Heart left ventricle (tissue), 16 donors: ENCODE results near the gene DYSF. TPM values are rescaled to one million over a fixed set of nuclear protein-coding genes. Genes with fewer than 3 reads are reported as not detected.
A peak's percentile ranks its signal among the peaks of the same experiment; 100 is the strongest.
"Not testable (repeated sequence)": the region's sequence is repeated elsewhere in the genome, so short reads cannot be mapped to it uniquely, and the experiment has no call there.

Experiments
- ATAC-seq, 4 donors: fragments of 200-7000 bp; cut with Tn5 transposase; one replicate each; pipeline ENCODE4 v1.9.1; 2020 to 2022; ENCODE audit warnings: moderate library complexity in 4 of 4, mild to moderate bottlenecking in 3 of 4, moderate number of reproducible peaks in 1 of 4
- DNase-seq, 5 donors: peaks; one replicate each; pipeline ENCODE4 v3.0.0-alpha.2; 2020
- H3K27ac ChIP-seq, 12 donors: fragments of 200-600 bp; sonication (generic) in 4 of 12; one replicate each; pipeline versions ENCODE4 v1.5.0 to v1.8.0; 2016 to 2022; ENCODE audit warnings: mild to moderate bottlenecking in 2 of 12
- H3K27me3 ChIP-seq, 9 donors: fragments of 200-600 bp; sonication (generic) in 2 of 9; one replicate each; pipeline versions ENCODE4 v1.5.1 to v1.8.0; 2016 to 2022; ENCODE audit warnings: mild to moderate bottlenecking in 3 of 9
- H3K36me3 ChIP-seq, 9 donors: fragments of 200-600 bp; sonication (generic) in 2 of 9; one replicate each; pipeline versions ENCODE4 v1.5.0 to v1.8.0; 2018 to 2022; ENCODE audit warnings: mild to moderate bottlenecking in 2 of 9
- H3K4me1 ChIP-seq, 12 donors: fragments of 200-600 bp; sonication (generic) in 4 of 12; one replicate each; pipeline versions ENCODE4 v1.5.0 to v1.8.0; 2016 to 2022; ENCODE audit warnings: mild to moderate bottlenecking in 3 of 12
- H3K4me3 ChIP-seq, 12 donors: fragments of 200-600 bp; sonication (generic) in 4 of 12; one replicate each; pipeline versions ENCODE4 v1.5.0 to v1.8.0; 2017 to 2022; ENCODE audit warnings: mild to moderate bottlenecking in 9 of 12, moderate library complexity in 4 of 12
- H3K9me3 ChIP-seq, 12 donors: fragments of 200-600 bp; sonication (generic) in 4 of 12; one replicate each; pipeline versions ENCODE4 v1.5.0 to v1.8.0; 2016 to 2022; ENCODE audit warnings: mild to moderate bottlenecking in 1 of 12
- CTCF ChIP-seq, 12 donors: fragments of 200-600 bp; sonication (generic) in 4 of 12; IDR thresholded peaks; one replicate each; pipeline versions ENCODE4 v1.5.0 to v1.8.0; 2018 to 2022; ENCODE audit warnings: antibody characterized with exemption in 12 of 12, mild to moderate bottlenecking in 5 of 12
- POLR2A ChIP-seq, 2 donors: fragments of 450-650 bp; IDR thresholded peaks; one replicate each; pipeline ENCODE4 v1.6.1; 2017; ENCODE audit warnings: antibody characterized with exemption in 2 of 2, mild to moderate bottlenecking in 2 of 2, moderate library complexity in 2 of 2
- WGBS, 4 donors: extraction: QIAGEN DNeasy Blood & Tissue Kit in 2 of 4; methylation state at CpG; one replicate each; pipeline versions ENCODE4 v1.1.5 to v1.1.7; 2013 to 2018; 5-methylcytosine and 5-hydroxymethylcytosine counted together
- intact Hi-C, 10 donors: fragments of 100-400 bp; cut with DNase I; formaldehyde crosslinking; loops; one replicate each; pipeline versions ENCODE4 v1.11.1 to v1.14.2; 2022
- polyA plus RNA-seq, 2 donors: library from polyadenylated mRNA; stranded (reverse); fragments of 200-250 nt; gene quantifications; one replicate each; pipeline ENCODE4 v1.2.3, GENCODE V29; 2013
- total RNA-seq, 9 donors: library from RNA; depleted of rRNA in 2 of 9; stranded (reverse); fragments of >200 nt in 2 of 9; fragmentation: NEBNext Ultra II Directional in 3 of 9; extraction: Animal tissue kit (Norgen Biotek cat#: 25700) in 3 of 9; gene quantifications; one replicate each; pipeline versions ENCODE4 v1.1.0 to v1.2.4, GENCODE V29; 2016 to 2023
- donor health status: ischemic (EF 13 %, LVEDD 7.1; RV severe dilation, severe dysfunction).
- donor health status: healthy with polysubstance abuse.
- donor health status: DM: no; HTN: yes; CAD: no.
- donor health status: DM: no; HTN: no; CAD: no.
- donor health status: ischemic (EF 25% LVEDD 6.9; RV normal size, moderate dysfunction).
- donor health status: ischemic (EF 25% LVEDD 5.7; RV mildly dilated, moderate dysfunction).
- donor health status: healthy.
- donor health status: DM: yes; HTN: yes; CAD: no.
- donor health status: ischemic (EF 35%, LVEDD 5.7; RV mildly dilated, moderate dysfunction).
- donor health status: nonischemic (EF 11% LVEDD 7.7; RV severe dilation, severe dysfunction).
- donor health status: DM: yes; HTN: yes; CAD: no.
- donor health status: PGD.
- donor health status: ischemic (EF 29% LVEDD 5.4; RV normal size, mild dysfunction).
- donor health status: nonischemic (EF 23%, LVEDD 6.1; RV moderate dilation, normal function).

Gene DYSF
- total and polyA plus RNA-seq, 11 donors, result 25.5 to 99.9 (median 78.6) TPM

GRCh38 chr2:71484354-71484753, 31.0 kb downstream of the DYSF start:
- H3K27ac ChIP-seq, result no peak overlapping the region
- H3K4me1 ChIP-seq, result peaks cover 0 to 10% (median 0%) of the 10 kb centered on the region in 12 donors
- WGBS, 4 donors, result 95 to 97% (median 96%) methylated on average over 2 of the region's 2 CpGs
- no peak for DNase-seq
- no peaks in the 10 kb centered on the region for H3K27me3 ChIP-seq
- TF ChIP-seq CTCF (IDR thresholded peaks at IDR 0.05), result no peak
- TF ChIP-seq POLR2A (IDR thresholded peaks at IDR 0.05), result no peak
- peaks cover 0 to 39% (median 22%) of the 10 kb centered on the region in 9 donors for H3K36me3 ChIP-seq
- no peaks in the 10 kb centered on the region for H3K9me3 ChIP-seq
- no peak overlapping the region for H3K4me3 ChIP-seq
- intact Hi-C loops, result no loop called here
- no peak for ATAC-seq

GRCh38 chr2:71486881-71487640, 33.7 kb downstream of the DYSF start:
- Histone ChIP-seq H3K9me3 (no peaks in the 10 kb centered on the region), H3K36me3 (peaks cover 0 to 40% (median 18%) of the 10 kb centered on the region in 9 donors), H3K4me3 (no peak overlapping the region), H3K27ac (no peak overlapping the region), H3K27me3 (no peaks in the 10 kb centered on the region), H3K4me1 (peaks cover 0 to 15% (median 4%) of the 10 kb centered on the region in 12 donors)
- intact Hi-C loops, result no loop called here
- 72 to 81% (median 78%) methylated on average over 10 to 11 of the region's 11 CpGs for WGBS, 4 donors
- TF ChIP-seq CTCF (IDR thresholded peaks at IDR 0.05) (no peak), POLR2A (IDR thresholded peaks at IDR 0.05) (no peak)
- ATAC-seq (no peak), DNase-seq (no peak)

- ATAC-seq, H3K4me3 ChIP-seq, intact Hi-C loops, H3K27me3 ChIP-seq, DNase-seq, H3K9me3 ChIP-seq: not testable (repeated sequence)
- WGBS, 4 donors, result 84 to 92% (median 90%) methylated on average over 3 of the region's 3 CpGs
- H3K27ac ChIP-seq, result peak overlapping the region in 9 of 12 donors; percentile 4 to 57 (median 36)
- peaks cover 0 to 23% (median 8%) of the 10 kb centered on the region in 12 donors for H3K4me1 ChIP-seq
- peaks cover 0 to 23% (median 7%) of the 10 kb centered on the region in 9 donors for H3K36me3 ChIP-seq
Measured at GRCh38 chr2:71491551-71491950, 38.2 kb downstream of the DYSF start.

- H3K27ac ChIP-seq, result peak overlapping the region in 9 of 12 donors; percentile 4 to 57 (median 42)
- peak in 3 of 4 donors; percentile 40 to 83 (median 46) for ATAC-seq
Measured at GRCh38 chr2:71492112-71492511, 38.8 kb downstream of the DYSF start.

More at GRCh38 chr2:71492112-71492511, 38.8 kb downstream of the DYSF start:
- WGBS, 4 donors, result 41 to 49% (median 46%) methylated on average over 6 of the region's 6 CpGs
- no peaks in the 10 kb centered on the region for H3K27me3 ChIP-seq
- no peak overlapping the region for H3K4me3 ChIP-seq
- peaks cover 0 to 20% (median 9%) of the 10 kb centered on the region in 12 donors for H3K4me1 ChIP-seq
- H3K9me3 ChIP-seq, result no peaks in the 10 kb centered on the region
- TF ChIP-seq CTCF (IDR thresholded peaks at IDR 0.05) (no peak), POLR2A (IDR thresholded peaks at IDR 0.05) (no peak)
- peak in 2 of 5 donors; percentile 42 to 47 for DNase-seq
- peaks cover 0 to 23% (median 7%) of the 10 kb centered on the region in 9 donors for H3K36me3 ChIP-seq
- intact Hi-C loops, result no loop called here
